OCI-LY7 (cell line): ENCODE measurements around the gene SELENBP1.

Source experiments
- EZH2phosphoT487 ChIP-seq: fragments of 200-600 bp; sonication (generic); IDR thresholded peaks from 2 replicates; pipeline ENCODE4 v1.6.1; 2018; ENCODE audit warnings: low read depth, borderline replicate concordance, mild to moderate bottlenecking, mixed run types, antibody characterized with exemption, low read length, moderate library complexity, mixed read lengths
- TF ChIP-seq, protein P1 (sequence below): fragments of 200-600 bp; sonication (generic); conservative IDR thresholded peaks from 2 replicates; pipeline ENCODE4 v1.5.1; 2014; ENCODE audit warnings: mild to moderate bottlenecking, antibody characterized with exemption, low read length, moderate library complexity, mixed read lengths

DNA sequence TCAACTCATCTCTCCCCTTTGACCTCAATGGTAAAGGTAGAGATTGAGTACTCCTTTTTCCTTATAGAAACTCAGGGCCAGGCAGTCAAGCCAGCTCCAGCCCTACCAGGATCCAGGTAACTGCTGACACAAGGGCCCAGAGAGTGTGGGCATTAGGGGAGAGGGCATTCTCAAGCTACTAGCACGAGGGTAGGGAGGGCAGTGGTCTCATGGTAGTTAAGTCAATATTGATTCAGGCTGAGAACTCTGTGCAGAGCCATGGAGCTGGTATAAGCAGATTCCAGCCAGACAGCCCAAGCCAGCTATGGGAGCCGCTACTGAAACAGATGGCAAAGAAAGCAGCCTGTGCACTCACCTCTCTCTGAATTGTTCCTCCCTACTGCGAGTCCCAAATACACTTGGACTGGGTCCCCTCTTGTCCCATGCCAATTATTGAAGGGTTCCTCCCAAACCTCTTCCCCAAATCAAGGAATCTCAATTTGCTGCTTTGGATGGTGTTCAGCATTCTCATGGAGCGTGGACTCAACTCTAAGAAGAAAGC lies 48.0 kb downstream of the SELENBP1 start:
- TF ChIP-seq, protein P1, sequence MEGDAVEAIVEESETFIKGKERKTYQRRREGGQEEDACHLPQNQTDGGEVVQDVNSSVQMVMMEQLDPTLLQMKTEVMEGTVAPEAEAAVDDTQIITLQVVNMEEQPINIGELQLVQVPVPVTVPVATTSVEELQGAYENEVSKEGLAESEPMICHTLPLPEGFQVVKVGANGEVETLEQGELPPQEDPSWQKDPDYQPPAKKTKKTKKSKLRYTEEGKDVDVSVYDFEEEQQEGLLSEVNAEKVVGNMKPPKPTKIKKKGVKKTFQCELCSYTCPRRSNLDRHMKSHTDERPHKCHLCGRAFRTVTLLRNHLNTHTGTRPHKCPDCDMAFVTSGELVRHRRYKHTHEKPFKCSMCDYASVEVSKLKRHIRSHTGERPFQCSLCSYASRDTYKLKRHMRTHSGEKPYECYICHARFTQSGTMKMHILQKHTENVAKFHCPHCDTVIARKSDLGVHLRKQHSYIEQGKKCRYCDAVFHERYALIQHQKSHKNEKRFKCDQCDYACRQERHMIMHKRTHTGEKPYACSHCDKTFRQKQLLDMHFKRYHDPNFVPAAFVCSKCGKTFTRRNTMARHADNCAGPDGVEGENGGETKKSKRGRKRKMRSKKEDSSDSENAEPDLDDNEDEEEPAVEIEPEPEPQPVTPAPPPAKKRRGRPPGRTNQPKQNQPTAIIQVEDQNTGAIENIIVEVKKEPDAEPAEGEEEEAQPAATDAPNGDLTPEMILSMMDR = no peak
- no peak for TF ChIP-seq EZH2phosphoT487
